ENCODE measurements around the gene METTL26. TPM values are rescaled to one million over a fixed set of nuclear protein-coding genes. Genes with fewer than 3 reads are reported as not detected.

The METTL26 gene
- total and polyA plus RNA-seq, 8 donors, result 17.3 to 271 (median 197) TPM

DNA sequence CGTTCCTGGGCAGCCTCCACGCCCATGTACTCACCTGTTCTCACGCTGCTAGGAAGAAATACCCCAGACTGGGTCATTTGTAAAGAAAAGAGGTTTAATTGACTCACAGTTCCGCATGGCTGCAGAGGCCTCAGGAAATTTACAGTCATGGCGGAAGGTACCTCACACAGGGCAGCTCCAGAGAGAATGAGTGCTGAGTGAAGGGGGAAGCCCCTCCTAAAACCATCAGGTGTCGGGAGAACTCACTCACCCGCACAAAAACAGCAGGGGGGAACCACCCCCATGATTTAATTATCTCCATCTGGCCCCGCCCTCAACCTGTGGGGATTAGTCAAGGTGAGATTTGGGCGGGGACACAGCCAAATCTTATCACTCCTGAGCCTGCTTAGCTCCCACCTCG, 28.1 kb downstream of the METTL26 start:
- no peak for DNase-seq
- no peaks in the 10 kb centered on the region for H3K27me3 ChIP-seq
- intact Hi-C loops (cut with DNase I; ENCODE audit: low total_unique reads), result no loop called here

DNA sequence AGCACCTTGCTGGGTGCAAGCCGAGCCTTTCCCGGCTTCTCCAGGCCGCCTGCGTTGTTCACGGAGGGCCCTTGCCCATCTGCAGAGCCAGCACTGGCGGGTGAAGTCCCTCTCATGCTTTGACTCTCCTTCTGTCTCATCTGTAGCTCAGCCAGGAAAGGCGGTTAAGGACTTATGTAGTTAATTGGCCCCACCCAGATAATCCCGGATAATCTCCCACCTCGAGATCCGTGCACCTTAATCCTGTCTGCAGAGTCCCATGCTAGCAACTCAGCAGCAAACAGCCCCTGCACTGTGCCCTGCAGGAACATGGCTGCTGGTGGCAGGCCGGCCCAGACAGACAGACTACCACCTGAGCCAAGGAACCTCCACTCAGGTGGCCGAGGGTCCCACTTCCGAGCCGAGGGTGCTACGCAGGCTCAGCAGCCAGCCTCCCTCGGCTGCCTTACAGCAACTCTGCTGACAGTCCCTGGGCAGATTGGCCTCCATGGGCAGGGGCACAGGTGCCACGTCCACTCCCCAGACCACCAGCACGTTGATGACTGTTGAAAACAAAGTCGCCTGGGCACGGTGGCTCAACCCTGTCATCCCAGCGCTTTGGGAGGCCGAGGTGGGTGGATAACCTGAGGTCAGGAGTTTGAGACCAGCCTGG, 29.3 kb downstream of the METTL26 start:
- WGBS, 5 donors, result 89 to 95% (median 94%) methylated on average over 19 to 22 of the region's 22 CpGs
- peaks cover 0 to 5% (median 0%) of the 10 kb centered on the region in 4 donors for H3K9me3 ChIP-seq
- intact Hi-C loops (cut with DNase I; ENCODE audit: low total_unique reads), result no loop called here
- TF ChIP-seq EP300 (IDR thresholded peaks at IDR 0.05) (no peak), POLR2AphosphoS5 (IDR thresholded peaks at IDR 0.05) (no peak), POLR2A (IDR thresholded peaks at IDR 0.05) (no peak)
- TF ChIP-seq, protein P1, sequence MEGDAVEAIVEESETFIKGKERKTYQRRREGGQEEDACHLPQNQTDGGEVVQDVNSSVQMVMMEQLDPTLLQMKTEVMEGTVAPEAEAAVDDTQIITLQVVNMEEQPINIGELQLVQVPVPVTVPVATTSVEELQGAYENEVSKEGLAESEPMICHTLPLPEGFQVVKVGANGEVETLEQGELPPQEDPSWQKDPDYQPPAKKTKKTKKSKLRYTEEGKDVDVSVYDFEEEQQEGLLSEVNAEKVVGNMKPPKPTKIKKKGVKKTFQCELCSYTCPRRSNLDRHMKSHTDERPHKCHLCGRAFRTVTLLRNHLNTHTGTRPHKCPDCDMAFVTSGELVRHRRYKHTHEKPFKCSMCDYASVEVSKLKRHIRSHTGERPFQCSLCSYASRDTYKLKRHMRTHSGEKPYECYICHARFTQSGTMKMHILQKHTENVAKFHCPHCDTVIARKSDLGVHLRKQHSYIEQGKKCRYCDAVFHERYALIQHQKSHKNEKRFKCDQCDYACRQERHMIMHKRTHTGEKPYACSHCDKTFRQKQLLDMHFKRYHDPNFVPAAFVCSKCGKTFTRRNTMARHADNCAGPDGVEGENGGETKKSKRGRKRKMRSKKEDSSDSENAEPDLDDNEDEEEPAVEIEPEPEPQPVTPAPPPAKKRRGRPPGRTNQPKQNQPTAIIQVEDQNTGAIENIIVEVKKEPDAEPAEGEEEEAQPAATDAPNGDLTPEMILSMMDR (IDR thresholded peaks at IDR 0.05), result no peak
- no peak overlapping the region for H3K27ac ChIP-seq
- no peak for DNase-seq
- H3K4me1 ChIP-seq, result peaks cover 0 to 32% (median 22%) of the 10 kb centered on the region in 4 donors
- no peak overlapping the region for H3K4me3 ChIP-seq
- no peaks in the 10 kb centered on the region for H3K27me3 ChIP-seq
- no peaks in the 10 kb centered on the region for H3K36me3 ChIP-seq

More for the DNA sequence above, 28.1 kb downstream of the METTL26 start:
- no peak for TF ChIP-seq POLR2A (IDR thresholded peaks at IDR 0.05)
- TF ChIP-seq EP300 (IDR thresholded peaks at IDR 0.05), result no peak
- 62 to 66% (median 63%) methylated on average over 10 of the region's 10 CpGs for WGBS, 5 donors
- Histone ChIP-seq H3K27ac (no peak overlapping the region), H3K36me3 (no peaks in the 10 kb centered on the region), H3K4me1 (peaks cover 0 to 32% (median 22%) of the 10 kb centered on the region in 4 donors), H3K9me3 (peaks cover 0 to 5% (median 0%) of the 10 kb centered on the region in 4 donors), H3K4me3 (no peak overlapping the region)

DNA sequence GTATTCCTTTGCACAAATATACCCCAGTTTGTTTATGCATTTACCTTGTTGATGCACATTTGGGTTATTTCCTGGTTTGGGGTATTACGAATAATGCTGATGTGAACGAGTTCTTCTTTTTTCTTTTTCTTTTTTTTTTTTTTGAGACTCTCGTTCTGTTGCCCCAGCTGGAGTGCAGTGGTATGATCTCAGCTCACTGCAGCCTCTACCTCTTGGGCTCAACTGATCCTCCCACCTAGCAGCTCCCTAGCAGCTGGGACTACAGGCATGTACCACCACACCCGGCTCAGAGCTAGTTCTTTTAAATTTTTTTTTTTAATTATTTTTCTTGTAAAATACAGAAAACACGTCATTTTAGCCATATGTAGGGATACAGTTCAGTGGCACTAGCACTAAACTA, 32.2 kb downstream of the METTL26 start:
- no peak overlapping the region for H3K4me3 ChIP-seq
- H3K36me3 ChIP-seq, result peaks cover 3 to 21% (median 19%) of the 10 kb centered on the region in 4 donors
- 75 to 89% (median 85%) methylated on average over 5 of the region's 5 CpGs for WGBS, 5 donors
- H3K27me3 ChIP-seq, result no peaks in the 10 kb centered on the region
- H3K9me3 ChIP-seq, result peaks cover 0 to 5% (median 0%) of the 10 kb centered on the region in 4 donors
- no peak for DNase-seq
- H3K4me1 ChIP-seq, result peaks cover 0 to 14% (median 6%) of the 10 kb centered on the region in 4 donors
- intact Hi-C loops (cut with DNase I; ENCODE audit: low total_unique reads), result no loop called here
- H3K27ac ChIP-seq, result no peak overlapping the region
- TF ChIP-seq, protein P1 (IDR thresholded peaks at IDR 0.05), result no peak
- TF ChIP-seq POLR2A (IDR thresholded peaks at IDR 0.05), result no peak
- TF ChIP-seq POLR2AphosphoS5 (IDR thresholded peaks at IDR 0.05), result no peak
- no peak for TF ChIP-seq EP300 (IDR thresholded peaks at IDR 0.05)

DNA sequence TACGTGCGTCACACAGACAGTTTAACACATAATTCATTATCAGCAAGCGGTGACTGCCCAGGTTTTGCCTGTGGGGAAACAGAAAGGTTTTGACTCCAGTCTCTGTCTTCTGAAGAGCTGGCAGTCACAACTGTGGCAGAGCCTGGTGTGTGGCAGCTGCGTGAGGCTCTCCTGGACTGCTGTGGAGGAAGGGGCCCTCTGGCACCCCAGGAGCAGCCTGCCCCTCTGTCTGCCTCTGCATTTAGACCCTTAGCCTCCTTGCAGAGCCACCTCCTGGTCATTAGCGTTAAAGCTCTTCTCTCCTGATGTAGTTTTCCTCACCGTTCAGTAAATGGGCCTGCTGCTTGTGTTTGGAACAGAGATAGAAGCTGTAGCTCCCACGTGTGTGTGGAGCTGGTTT, 35.3 kb downstream of the METTL26 start:
- no peak overlapping the region for H3K4me3 ChIP-seq

More for the DNA sequence above, 35.3 kb downstream of the METTL26 start:
- no peak for DNase-seq
- peaks cover 8 to 42% (median 33%) of the 10 kb centered on the region in 4 donors for H3K36me3 ChIP-seq
- H3K9me3 ChIP-seq, result peaks cover 0 to 5% (median 0%) of the 10 kb centered on the region in 4 donors
- H3K4me1 ChIP-seq, result peaks cover 0 to 13% (median 9%) of the 10 kb centered on the region in 4 donors
- TF ChIP-seq POLR2A (IDR thresholded peaks at IDR 0.05) (no peak), POLR2AphosphoS5 (IDR thresholded peaks at IDR 0.05) (no peak), EP300 (IDR thresholded peaks at IDR 0.05) (no peak)
- TF ChIP-seq, protein P1 (IDR thresholded peaks at IDR 0.05), result no peak
- no peaks in the 10 kb centered on the region for H3K27me3 ChIP-seq
- 40 to 55% (median 50%) methylated on average over 7 of the region's 7 CpGs for WGBS, 5 donors
- intact Hi-C loops (cut with DNase I; ENCODE audit: low total_unique reads), result no loop called here
- H3K27ac ChIP-seq, result no peak overlapping the region

All from stomach (tissue), 9 donors.